Subcutaneous abdominal adipose tissue (tissue), 5 donors: Measurements from ENCODE around the gene KDM6B.
"Not testable (repeated sequence)": the region's sequence is repeated elsewhere in the genome, so short reads cannot be mapped to it uniquely, and the experiment has no call there.

Experiments used
- H3K27ac ChIP-seq: one replicate; pipeline ENCODE4 v1.7.0; 2013; ENCODE audit warnings: low read depth, mild to moderate bottlenecking, inconsistent platforms, low read length, moderate library complexity
- H3K27me3 ChIP-seq, 5 donors: one replicate each; pipeline ENCODE4 v1.7.0; 2013; ENCODE audit warnings: low read length in 5 of 5, inconsistent platforms in 1 of 5; ENCODE audit not compliant: control insufficient read depth in 5 of 5, insufficient read depth in 4 of 5
- H3K36me3 ChIP-seq, 5 donors: one replicate each; pipeline ENCODE4 v1.7.0; 2013; ENCODE audit warnings: low read length in 5 of 5; ENCODE audit not compliant: control insufficient read depth in 5 of 5, insufficient read depth in 5 of 5
- H3K4me1 ChIP-seq, 5 donors: one replicate each; pipeline ENCODE4 v1.7.0; 2013; ENCODE audit warnings: low read length in 5 of 5, mild to moderate bottlenecking in 3 of 5, moderate library complexity in 1 of 5; ENCODE audit not compliant: control insufficient read depth in 5 of 5, insufficient read depth in 5 of 5
- H3K4me3 ChIP-seq, 5 donors: one replicate each; pipeline ENCODE4 v1.7.0; 2013; ENCODE audit warnings: low read length in 5 of 5, low read depth in 1 of 5
- H3K9ac ChIP-seq, 5 donors: one replicate each; pipeline ENCODE4 v1.7.0; 2013; ENCODE audit warnings: low read length in 5 of 5, mild to moderate bottlenecking in 4 of 5, moderate library complexity in 3 of 5
- H3K9me3 ChIP-seq, 5 donors: one replicate each; pipeline ENCODE4 v1.7.0; 2013; ENCODE audit warnings: low read length in 5 of 5; ENCODE audit not compliant: control insufficient read depth in 5 of 5
- donor health status: healthy.
- donor health status: healthy.
- donor health status: healthy.
- donor health status: healthy.
- donor health status: healthy.

KDM6B gene

GRCh38 chr17:7807206-7807605 is 26.8 kb upstream of the KDM6B start:
- H3K36me3 ChIP-seq: no peaks in the 10 kb centered on the region
- H3K9ac ChIP-seq: no peak overlapping the region
- peaks cover 2 to 9% (median 8%) of the 10 kb centered on the region in 5 donors for H3K4me1 ChIP-seq
- H3K9me3 ChIP-seq: no peaks in the 10 kb centered on the region
- no peak overlapping the region for H3K27ac ChIP-seq
- no peaks in the 10 kb centered on the region for H3K27me3 ChIP-seq
- no peak overlapping the region for H3K4me3 ChIP-seq

DNA sequence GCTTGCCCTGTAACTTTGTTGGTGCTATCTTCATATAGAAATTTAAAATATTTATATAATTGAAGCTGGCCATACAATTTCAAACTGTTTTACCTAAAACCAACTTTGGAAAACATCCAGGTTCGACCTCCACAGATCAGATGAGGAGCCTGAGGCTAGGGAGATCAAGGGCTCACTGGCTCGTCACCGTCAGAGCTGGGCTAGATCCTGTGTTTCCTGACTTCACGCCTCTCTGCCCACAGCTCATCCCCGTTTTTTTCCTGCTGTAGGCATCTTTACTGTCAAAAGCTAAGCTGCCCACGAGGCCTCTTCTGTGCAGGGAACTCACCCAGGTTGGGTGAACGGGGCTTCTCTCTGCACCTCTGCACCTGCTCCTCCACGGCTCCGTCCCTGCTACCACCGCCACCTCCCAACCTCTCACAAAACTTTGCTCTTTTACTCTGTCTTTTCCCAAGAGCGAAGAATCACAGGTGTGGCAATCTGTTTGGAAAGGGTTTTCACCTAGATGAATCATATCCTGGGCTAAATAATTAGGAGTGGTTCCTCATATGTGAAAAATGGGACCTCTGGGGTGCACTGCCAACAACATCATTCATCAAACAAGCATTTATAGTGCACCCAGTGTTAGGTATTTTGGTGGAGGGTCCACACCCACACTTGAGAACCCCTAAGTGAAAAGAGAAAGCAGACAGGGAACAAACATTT is 24.8 kb upstream of the KDM6B start:
- no peak overlapping the region for H3K9ac ChIP-seq
- no peak overlapping the region for H3K27ac ChIP-seq
- no peak overlapping the region for H3K4me3 ChIP-seq
- H3K27me3 ChIP-seq: no peaks in the 10 kb centered on the region
- H3K36me3 ChIP-seq: no peaks in the 10 kb centered on the region
- H3K9me3 ChIP-seq: no peaks in the 10 kb centered on the region
- peaks cover 0 to 1% (median under 1%) of the 10 kb centered on the region in 5 donors for H3K4me1 ChIP-seq

GRCh38 chr17:7809791-7810343 is 24.1 kb upstream of the KDM6B start:
- H3K4me1 ChIP-seq, H3K9me3 ChIP-seq: not testable (repeated sequence)

GRCh38 chr17:7811251-7811650 is 22.8 kb upstream of the KDM6B start:
- H3K4me3 ChIP-seq: no peak overlapping the region
- H3K36me3 ChIP-seq: no peaks in the 10 kb centered on the region
- H3K27ac ChIP-seq: no peak overlapping the region
- H3K4me1 ChIP-seq: no peaks in the 10 kb centered on the region
- no peak overlapping the region for H3K9ac ChIP-seq
- H3K9me3 ChIP-seq: no peaks in the 10 kb centered on the region
- H3K27me3 ChIP-seq: no peaks in the 10 kb centered on the region

More at GRCh38 chr17:7809791-7810343, 24.1 kb upstream of the KDM6B start:
- not testable (repeated sequence) for H3K36me3 ChIP-seq, H3K4me3 ChIP-seq, H3K9ac ChIP-seq, H3K27ac ChIP-seq, H3K27me3 ChIP-seq

DNA sequence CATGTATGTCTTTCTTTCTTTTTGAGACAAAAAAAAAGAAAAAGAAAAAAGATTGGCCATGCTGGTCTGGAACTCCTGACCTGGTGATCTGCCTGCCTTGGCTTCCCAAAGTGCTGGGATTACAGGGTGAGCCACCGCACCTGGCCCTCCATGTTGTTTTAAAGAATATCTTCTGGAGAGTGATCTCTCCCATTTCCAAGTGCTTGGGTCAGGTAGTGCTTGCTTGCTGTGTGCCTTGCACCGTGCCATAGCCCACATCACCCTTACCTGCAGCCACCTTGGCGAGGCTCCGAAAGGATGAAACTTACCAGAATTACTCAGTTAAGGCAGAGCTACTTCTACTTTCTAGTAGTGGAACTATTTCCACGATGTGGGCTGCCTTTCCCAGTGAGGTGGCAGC is 19.0 kb upstream of the KDM6B start:
- Histone ChIP-seq H3K36me3 (no peaks in the 10 kb centered on the region), H3K27ac (no peak overlapping the region), H3K4me1 (no peaks in the 10 kb centered on the region), H3K9me3 (no peaks in the 10 kb centered on the region), H3K27me3 (peaks cover 0 to 13% (median 3%) of the 10 kb centered on the region in 5 donors), H3K4me3 (no peak overlapping the region), H3K9ac (no peak overlapping the region)

DNA sequence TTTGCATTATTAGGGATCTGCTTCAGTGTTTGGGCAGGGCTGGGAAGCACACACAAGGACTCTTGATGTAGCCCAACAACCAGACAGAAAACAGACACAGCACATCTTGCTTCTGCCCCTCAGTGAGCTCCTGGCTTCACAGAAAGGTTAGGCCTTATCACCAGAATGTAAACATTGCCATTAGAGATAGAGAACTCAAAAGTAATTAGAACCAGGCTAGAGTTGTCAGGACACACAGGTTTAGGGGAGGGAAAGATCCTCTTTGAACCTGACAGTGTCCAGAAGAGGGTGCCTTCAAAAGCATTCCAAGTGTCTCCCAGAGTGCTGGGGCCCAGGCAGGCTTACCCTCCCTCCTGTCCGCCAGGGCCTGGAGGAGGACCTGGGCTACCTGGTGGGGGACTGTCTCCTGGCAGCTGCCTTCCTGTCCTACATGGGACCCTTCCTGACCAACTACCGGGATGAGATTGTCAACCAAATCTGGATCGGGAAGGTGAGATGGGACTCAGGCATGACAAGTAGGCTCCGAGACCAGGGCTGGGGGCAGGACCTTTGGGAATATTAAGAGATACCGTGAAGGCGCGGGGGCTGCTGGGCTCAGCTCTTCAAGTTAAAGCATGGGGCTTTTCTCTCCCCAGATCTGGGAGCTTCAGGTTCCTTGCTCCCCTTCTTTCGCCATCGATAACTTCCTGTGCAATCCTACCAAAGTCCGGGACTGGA is 16.9 kb upstream of the KDM6B start:
- no peak overlapping the region for H3K4me3 ChIP-seq
- H3K36me3 ChIP-seq: no peaks in the 10 kb centered on the region
- no peak overlapping the region for H3K27ac ChIP-seq
- no peaks in the 10 kb centered on the region for H3K9me3 ChIP-seq
- peaks cover 0 to 13% (median 3%) of the 10 kb centered on the region in 5 donors for H3K27me3 ChIP-seq
- H3K4me1 ChIP-seq: no peaks in the 10 kb centered on the region
- H3K9ac ChIP-seq: no peak overlapping the region

GRCh38 chr17:7817643-7817964 is 16.4 kb upstream of the KDM6B start:
- H3K4me1 ChIP-seq: no peaks in the 10 kb centered on the region
- peaks cover 0 to 13% (median 3%) of the 10 kb centered on the region in 5 donors for H3K27me3 ChIP-seq
- H3K36me3 ChIP-seq: no peaks in the 10 kb centered on the region
- no peak overlapping the region for H3K27ac ChIP-seq
- H3K9me3 ChIP-seq: no peaks in the 10 kb centered on the region
- H3K4me3 ChIP-seq: no peak overlapping the region
- no peak overlapping the region for H3K9ac ChIP-seq

DNA sequence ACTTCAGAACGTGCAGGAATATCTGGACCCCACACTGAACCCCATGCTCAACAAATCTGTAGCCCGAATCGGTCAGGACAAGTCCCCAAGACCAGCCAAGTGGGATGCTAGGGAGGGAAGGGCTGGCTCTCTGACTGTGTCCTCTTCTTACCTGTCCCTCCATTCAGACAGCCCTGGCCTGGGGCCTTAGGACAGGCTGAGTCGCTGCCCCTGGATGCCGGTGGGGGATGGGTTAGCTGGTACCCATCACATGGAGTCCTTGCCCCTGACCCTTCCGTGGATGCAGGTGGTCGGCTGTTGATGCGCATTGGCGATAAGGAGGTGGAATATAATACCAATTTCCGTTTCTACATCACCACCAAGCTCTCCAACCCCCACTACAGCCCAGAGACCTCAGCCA is 16.0 kb upstream of the KDM6B start:
- no peak overlapping the region for H3K27ac ChIP-seq
- no peak overlapping the region for H3K4me3 ChIP-seq
- H3K36me3 ChIP-seq: no peaks in the 10 kb centered on the region
- no peak overlapping the region for H3K9ac ChIP-seq
- H3K9me3 ChIP-seq: no peaks in the 10 kb centered on the region
- peaks cover 0 to 13% (median 3%) of the 10 kb centered on the region in 5 donors for H3K27me3 ChIP-seq
- H3K4me1 ChIP-seq: no peaks in the 10 kb centered on the region

GRCh38 chr17:7818746-7819645 is 15.0 kb upstream of the KDM6B start:
- H3K4me3 ChIP-seq: no peak overlapping the region
- H3K9me3 ChIP-seq: no peaks in the 10 kb centered on the region

More at GRCh38 chr17:7818746-7819645, 15.0 kb upstream of the KDM6B start:
- H3K4me1 ChIP-seq: no peaks in the 10 kb centered on the region
- H3K9ac ChIP-seq: no peak overlapping the region
- H3K36me3 ChIP-seq: no peaks in the 10 kb centered on the region
- H3K27ac ChIP-seq: no peak overlapping the region
- H3K27me3 ChIP-seq: peaks cover 0 to 13% (median 3%) of the 10 kb centered on the region in 5 donors
